Head of caudate nucleus (tissue), 42 donors: ENCODE results near the gene PCNX2.

Experiments used
- DNase-seq, 42 donors: peaks; one replicate each; pipeline versions ENCODE4 v3.0.0 to v3.0.0-alpha.2; 2020 to 2021; ENCODE audit warnings: mixed read lengths in 7 of 42
- intact Hi-C: fragments of 100-400 bp; cut with DNase I; formaldehyde crosslinking; loops from one replicate; pipeline ENCODE4 v1.15.0; 2022

The PCNX2 gene

DNA sequence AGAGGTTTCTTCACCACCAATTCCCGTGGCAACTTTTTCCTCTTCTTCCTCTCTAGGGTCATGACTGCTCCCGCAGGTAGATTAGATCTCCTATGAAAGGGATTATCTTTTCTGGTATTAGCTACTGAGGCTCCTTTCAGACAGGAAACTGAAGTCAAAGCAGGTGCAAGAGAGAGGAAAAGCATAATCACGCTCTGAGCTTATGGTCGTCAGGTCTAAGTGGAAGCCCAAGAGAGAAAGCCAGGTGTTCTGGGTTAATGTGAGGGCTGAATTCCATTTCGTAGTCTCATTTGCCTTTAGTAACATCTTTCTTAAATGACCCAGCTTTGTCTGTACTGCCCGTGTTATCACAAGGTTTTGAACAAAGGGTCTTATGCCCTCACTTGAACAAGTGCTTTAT is 23.7 kb upstream of the PCNX2 start:
- DNase-seq: no peak
- intact Hi-C loops: no loop called here

DNA sequence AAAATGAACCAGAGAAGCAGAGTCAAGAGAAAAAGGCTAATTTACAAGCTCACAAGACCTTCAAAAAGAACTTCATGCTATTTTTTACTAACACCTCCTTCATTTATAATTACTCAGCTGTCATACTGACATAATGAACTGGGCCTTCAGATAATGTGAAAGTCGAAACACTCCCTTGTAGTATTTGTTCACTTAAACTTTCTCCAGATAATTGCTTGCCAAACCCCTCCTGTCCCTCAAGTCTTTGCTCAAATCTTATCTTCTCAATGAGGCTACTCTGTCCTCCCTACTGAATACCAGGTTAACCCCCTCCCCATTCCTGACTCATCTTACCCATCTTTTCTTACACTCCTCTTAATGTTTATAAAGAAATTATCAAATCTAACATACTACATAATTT is 20.9 kb upstream of the PCNX2 start:
- DNase-seq: no peak
- intact Hi-C loops: no loop called here

DNA sequence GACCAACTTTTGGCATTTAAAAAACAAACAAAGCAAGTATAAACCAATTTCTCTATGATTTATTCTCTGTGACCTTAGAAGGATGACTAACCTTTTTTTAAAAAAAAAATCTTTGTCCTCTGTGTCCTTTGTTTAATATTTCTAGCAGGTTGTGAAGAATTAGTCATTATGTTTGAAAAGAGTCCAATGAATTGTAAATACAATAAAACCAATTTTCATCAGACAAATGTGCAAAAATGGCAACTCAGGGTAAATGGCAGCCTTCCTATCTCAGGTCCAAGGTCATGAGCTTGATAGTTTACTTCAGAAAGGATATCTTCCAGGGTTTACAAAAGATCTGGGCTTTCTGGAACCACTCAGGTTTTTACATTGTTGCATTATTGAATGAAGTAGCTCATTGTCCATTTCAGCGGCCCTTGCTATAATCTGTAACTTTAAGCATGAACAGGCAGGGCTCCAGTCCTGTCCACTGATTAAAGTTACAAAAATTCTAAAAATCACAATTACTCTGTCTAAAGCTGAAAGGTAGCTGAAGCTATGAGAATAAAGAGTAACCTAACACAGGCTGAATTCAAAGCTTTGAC is 20.3 kb upstream of the PCNX2 start:
- intact Hi-C loops: no loop called here
- DNase-seq: no peak

DNA sequence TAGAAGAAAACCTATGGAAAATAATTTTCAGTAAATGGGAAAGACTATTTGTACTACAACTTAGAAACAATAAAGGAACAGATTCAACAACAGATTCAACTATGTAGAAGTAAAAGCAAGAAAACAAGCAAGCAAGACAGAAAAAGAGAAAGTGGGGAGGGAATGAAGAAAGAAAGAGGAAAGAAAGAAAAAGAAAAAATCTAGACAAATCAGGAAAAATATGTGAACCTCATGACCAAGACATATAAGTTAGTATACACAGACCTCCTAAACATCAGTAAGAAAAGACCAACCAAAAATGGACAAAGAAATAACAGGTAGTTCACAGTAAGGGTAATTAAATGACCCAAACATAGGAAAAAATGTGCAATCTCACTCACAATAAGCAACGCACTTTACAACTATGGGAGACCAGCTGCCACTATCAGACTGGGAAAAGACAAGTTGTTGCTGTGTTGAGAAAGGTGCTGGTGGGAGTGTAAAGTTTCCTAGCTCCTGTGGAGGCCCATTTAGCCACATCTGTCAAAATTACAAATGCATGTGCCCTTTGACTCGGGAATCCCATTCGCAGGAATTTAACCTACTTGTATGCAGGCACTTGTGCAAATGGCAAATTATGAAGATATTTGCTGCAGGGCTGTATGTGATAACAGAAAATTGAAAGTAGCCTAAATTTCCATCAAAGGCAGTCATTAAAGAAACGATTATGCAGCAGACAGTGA is 18.1 kb upstream of the PCNX2 start:
- intact Hi-C loops: no loop called here
- DNase-seq: no peak

DNA sequence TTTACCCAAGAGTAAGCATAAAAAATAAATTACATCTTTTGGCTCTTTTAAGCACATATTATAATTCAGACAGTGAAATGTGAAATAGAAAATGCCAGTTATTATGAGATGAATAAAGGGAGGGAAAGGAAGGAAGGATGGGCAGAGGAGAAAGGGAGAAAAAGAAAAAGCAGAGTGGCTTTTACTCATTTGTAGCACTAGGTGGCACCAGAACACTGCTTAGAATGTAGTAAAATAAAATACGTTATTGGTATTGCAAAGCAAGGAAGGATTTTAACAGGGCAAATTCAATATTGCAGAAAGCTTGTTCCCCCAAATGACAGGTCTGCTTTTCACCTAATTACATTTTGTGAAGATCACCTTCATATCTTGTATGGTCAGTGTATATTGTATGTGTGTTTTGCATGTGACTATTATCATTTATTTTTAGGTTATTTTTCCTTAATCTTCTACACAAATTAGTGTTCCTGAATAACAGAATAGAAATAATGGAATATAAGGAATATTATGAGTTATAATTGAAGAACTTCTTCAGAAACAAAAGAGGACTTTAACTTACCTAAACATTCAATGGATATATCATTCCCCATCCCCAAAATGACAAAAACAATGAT is 9.1 kb upstream of the PCNX2 start:
- intact Hi-C loops: no loop called here

DNA sequence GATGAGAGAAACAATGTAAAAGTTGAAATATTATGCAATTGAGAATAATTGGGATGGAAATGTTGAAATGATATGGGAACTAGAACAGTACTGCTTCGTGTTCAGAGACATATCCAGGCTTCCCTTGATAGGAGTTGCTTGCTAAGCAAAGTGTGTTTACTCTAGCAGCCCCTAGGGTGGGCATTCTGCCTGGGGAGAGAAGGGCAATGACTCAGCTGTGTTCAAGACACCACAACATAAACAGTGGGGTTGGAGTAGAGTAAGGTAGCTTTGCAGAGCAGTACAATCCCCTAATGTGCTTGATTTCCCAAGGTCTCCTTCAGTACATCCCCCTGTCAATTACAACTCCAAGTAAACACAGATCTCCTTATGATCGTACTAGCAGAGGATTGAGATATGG is 4.8 kb upstream of the PCNX2 start:
- intact Hi-C loops: no loop called here
- DNase-seq: no peak

More for the DNA sequence above, 9.1 kb upstream of the PCNX2 start:
- peak in 1 of 42 donors; percentile 47 for DNase-seq

DNA sequence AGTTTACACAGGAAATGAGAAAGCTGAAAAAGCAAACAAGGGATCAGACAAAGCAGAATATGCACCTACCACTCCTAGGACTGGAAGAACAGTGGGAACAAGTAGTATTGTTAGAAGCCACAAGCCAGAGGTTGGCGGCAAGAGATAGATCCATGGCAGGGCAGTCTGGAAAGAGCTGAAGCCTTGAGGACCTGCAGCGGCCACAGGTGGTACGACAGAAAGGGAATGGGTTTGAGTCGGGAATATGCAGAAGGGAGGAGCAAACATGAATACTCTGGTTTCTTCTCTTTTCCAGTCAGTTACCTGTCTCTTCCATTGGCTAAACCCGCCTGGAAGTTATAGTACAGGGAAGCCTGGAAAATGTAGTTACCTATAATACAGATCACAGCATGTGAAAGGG is 3.9 kb upstream of the PCNX2 start:
- DNase-seq: no peak
- intact Hi-C loops: no loop called here

DNA sequence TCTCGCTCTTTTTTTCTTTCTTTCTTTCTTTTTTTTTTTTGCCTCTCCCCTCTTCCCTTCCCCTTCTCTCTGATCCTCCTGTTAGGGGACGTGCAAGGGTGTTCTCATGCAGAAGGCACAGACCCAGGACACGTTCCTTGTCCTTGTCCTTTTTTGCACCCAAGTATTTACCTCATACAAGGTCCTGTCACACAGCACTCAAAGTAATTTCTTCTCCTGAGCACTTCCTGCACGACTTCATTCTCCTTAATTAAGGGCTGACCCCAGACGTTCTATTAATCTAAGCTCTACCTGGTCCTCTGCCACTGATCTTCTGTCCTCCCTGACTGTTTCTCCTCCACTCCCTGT is 424 bp upstream of the PCNX2 start:
- intact Hi-C loops: no loop called here
- DNase-seq: no peak

DNA sequence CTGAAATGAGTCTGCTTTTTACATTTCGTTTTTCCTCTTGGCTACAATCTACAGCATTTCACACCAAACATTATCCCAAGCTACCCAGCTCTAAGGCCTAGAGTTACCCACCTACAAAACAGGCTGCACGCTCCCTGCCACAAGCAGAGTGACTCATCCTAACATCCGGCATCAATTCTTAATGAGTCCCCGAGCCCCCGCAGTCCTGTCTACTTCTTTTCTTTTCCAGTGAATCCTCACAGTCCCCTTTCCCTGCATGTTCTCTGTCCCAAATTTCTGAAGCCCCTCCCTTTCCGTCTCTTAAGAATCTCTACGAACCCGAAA is 650 bp downstream of the PCNX2 start:
- intact Hi-C loops: no loop called here
- DNase-seq: peak in 39 of 42 donors; percentile 21 to 84 (median 49)

DNA sequence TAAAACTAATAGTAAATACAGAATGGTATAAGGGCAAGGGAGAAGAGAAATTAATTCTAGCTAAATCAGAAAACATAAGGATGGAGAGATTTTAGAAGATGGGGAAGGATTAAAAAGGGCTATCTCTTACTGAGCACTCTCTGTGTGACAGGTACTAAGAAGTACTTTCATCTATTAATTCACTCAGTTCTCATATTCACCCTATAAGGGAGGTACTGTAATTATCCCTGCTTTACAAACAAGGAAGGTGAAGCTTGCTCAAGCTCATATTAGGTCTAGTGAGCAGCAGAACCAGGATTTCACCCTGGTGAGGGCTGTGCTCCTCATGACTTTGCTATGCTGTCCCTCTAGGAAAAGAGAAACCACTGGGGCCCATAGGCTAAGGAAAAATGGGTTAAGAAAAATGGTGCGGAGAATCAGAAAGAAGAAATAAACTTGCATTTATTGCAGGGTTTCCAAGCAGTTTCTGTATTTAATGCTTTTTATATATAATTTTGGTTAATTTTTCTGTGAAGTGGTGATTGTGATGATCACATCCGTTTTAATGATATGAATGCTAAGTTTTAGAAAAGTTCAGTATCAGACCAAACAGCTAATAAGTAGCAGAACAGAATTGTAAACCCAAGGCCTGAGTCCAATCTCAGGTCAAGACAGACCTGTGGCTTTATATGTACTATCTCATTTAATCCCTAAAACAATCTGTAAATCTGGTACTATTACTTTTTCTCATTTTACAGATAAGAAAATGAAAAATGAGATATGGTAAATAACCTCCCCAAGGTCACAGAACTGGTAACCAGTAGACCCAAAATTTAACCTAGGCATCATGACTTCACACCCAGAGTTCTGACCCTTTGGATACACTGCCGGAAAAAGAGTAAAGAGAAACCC is 1.7 kb downstream of the PCNX2 start:
- no peak for DNase-seq
- intact Hi-C loops: no loop called here

DNA sequence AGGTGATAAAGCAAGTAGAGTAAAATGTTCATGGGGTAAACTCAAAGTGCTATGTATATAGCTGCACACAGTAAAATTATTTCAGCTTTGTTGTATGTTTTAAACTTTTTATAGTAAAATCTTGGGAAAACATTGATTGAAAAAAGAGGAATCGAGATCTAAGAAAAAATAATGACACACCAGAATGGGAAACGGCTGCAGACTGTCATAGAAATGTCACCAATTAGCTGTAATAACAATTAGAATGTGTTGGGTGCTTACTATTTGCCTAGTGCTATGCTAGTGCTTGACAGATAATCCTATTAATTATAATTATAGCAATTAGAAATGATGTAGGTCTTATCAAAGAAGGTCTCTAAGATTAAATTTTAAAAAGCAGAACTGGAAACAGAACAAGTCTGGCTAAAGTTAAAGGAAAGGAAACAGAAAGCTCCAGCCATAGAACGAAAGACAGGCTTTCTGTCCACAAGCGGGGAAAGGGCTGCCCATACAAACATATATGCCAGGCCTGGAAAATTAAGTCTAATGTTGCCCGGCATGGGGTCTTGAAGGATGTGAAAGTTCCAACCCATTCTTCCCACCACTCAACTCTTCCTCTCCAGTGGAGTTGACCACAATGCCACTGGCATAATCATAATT is 5.0 kb downstream of the PCNX2 start:
- intact Hi-C loops: no loop called here
- DNase-seq: no peak

DNA sequence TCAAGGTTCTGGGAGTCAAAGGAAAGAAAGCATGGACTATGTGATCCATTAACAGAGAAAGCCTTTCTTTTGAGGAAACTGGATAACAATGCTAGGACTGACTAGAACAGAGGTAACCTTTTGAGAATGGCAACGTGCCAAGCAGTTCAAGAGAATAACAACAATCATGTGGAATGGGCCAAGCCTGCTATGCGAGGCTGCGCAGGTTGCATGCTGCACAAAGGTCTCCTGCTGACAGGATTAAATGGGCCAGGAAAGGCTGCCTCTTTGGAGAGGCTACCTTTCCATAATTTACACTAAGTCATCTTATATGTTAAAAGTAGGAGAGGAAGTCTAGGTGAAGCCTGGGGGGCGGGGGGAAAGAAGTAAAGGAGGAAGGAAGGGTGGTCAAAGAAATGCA is 5.8 kb downstream of the PCNX2 start:
- no peak for DNase-seq
- intact Hi-C loops: no loop called here

DNA sequence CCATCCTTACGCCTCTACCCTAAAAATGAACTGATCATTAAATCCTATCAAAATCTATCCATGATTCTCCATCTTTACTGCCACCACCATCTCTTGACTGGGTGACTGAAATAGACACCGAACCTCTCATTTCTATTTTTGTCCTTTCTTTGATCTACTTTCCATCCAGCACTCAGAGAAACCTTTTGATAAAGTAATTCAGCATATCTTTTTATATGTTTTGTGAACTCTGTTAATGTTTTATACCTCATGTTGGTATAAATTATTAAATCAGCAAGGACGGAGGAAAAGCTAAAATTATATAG is 13.0 kb downstream of the PCNX2 start:
- no peak for DNase-seq
- intact Hi-C loops: no loop called here

DNA sequence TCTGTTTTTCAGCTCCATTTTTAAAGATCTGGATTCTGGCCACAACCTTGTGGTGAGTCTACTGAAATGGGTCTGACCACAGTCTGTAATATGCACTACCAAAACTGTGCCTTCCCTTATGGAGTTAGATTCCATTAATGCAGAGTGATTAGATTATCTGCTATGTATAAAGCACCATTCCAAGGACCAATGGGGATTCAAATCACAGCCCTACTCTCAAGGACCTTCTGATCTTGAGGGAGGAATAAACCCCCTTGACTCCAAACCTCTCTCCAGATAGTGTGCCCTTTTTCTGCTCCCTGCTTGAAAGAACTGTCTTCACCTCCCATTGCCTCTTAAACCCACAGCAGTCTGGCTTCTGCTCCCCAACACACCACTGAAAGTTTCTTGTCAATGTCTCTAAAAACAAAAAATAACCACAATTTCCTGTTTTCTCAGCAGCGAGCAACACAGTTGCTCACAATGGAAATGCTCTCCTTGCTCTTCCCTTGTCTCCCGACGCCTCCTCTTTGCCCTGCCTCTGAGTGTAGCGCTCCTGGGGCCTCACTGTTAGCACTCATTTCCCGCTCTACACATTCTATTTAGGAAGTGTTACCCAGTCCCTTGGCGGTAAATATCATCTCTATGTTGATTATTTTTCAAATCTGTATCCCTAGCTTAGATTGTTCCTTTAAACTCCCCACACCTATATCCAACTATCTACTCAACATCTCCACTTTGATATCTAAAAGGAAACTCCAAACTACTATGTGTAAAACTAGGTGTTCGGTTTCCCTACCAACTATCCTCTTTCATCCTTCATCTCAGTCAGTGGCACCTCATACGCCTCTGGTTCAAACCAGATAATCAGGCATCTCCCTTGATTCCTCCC is 13.6 kb downstream of the PCNX2 start:
- intact Hi-C loops: no loop called here
- peak in 1 of 42 donors; percentile 16 for DNase-seq

DNA sequence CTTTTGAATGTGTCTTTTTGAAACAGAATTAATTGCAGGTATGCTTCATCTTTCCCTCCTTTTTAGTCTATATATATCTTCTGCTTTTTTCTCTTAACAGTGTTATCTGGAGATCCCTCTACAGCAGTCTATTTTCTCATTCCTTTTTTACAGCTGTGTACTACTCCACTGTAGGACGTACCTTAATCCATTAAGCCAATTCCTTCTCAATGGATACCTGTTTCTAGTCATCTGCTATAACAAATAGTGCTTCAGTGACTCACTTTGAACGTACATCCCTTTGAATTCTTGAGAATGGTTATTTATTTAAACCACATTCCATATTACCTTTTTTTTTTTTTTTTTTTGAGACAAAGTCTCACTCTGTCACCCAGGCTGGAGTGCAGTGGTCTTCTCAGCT is 15.6 kb downstream of the PCNX2 start:
- intact Hi-C loops: no loop called here
- no peak for DNase-seq

DNA sequence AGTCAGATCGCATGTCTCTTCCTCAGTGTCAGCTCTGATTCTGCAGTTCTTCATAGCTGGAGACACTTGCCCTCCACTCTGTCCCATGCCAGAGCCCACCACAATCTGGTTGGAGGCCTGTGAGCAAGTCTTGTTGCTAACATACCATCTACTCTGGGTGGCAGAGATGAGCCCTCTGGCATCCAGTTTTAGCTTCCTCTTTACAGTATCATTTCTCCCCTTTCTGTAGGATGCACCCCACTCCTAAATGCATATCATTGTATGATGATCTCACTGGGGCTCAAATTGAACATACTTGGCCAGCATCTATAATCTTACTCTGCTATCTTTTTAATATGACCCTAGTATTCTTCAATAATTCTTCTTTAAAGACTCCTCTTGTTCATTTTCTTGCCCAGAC is 16.9 kb downstream of the PCNX2 start:
- intact Hi-C loops: no loop called here
- no peak for DNase-seq

DNA sequence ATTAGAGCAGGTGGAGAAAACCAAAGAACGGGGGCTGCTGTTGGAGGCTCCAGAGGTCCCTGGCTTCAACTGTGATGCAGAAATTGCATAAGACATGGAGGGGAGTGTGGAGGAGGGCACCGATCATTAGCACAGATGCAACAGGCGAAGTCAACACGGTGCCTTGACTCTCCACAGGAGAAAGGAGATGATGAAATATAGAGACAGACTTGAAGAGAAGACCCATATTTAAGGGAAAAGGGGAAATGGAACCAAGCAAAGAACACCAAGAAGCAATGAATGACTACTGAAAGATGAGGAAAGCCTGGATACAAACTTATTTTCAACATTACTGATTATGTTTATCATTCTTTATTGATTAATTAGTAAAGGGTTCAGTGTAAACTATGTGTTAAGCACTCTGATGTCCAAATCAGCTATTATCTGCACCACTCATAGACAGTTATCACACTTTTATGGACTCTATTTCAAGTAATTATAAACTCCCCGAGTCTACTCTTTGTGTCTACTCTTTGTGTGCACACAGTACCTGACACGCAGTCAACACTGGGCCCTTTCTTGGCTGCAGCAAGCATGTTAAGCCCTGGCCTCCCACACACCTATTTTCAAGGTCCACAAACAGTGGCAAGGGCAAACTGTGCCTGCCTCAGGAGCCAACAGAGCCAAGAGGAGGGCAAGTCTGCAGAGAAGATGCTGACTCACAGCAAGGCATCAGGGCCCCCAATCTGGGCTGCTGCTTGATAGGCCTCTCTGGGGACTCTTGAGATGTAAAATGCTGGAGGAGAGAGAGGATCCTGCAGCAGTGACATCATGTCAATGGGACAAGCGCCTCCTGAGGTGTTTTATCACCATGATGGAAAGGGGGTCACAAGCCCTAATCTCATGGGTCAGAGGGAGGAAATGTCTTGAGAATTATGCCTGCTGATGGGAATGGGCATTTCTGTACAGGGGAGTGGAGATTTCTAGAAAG is 17.6 kb downstream of the PCNX2 start:
- peak in 1 of 42 donors; percentile 40 for DNase-seq

DNA sequence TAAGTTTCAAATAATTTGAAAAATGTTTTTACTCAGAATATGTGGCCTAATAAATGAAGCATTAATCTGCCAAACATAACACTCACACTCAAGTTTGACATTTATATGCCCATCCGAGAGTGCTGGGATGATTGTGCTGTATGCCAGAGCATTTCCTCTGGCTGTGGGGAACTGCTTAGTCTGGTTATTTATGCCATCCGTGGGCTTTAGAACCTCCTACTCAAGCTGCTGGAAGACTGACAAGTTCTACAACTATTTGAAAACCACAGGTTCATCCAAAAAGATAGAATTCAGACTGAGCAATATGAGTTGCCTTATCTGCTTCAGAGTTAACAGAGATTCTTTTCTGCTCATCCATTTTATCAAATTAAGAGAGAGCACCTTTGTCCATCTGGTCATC is 25.9 kb downstream of the PCNX2 start:
- DNase-seq: peak in 16 of 42 donors; percentile 7 to 74 (median 36)
- intact Hi-C loops: no loop called here

More for the DNA sequence above, 17.6 kb downstream of the PCNX2 start:
- intact Hi-C loops: no loop called here
